GM21390 (cell line): ENCODE results near the gene HSBP1L1.

Experiments used
- ATAC-seq: cut with Tn5 transposase; IDR thresholded peaks from one replicate; pipeline ENCODE4 v1.9.1; 2021; ENCODE audit not compliant: unreplicated experiment

Gene HSBP1L1

GRCh38 chr18:79964330-79965118 lies at the start of gene HSBP1L1:
Gene HSBP1L1, plus strand, starts transcription at chr18:79964643. Its CDS starts 93 bp downstream, at chr18:79964736.
- ATAC-seq = peak; percentile 76

DNA sequence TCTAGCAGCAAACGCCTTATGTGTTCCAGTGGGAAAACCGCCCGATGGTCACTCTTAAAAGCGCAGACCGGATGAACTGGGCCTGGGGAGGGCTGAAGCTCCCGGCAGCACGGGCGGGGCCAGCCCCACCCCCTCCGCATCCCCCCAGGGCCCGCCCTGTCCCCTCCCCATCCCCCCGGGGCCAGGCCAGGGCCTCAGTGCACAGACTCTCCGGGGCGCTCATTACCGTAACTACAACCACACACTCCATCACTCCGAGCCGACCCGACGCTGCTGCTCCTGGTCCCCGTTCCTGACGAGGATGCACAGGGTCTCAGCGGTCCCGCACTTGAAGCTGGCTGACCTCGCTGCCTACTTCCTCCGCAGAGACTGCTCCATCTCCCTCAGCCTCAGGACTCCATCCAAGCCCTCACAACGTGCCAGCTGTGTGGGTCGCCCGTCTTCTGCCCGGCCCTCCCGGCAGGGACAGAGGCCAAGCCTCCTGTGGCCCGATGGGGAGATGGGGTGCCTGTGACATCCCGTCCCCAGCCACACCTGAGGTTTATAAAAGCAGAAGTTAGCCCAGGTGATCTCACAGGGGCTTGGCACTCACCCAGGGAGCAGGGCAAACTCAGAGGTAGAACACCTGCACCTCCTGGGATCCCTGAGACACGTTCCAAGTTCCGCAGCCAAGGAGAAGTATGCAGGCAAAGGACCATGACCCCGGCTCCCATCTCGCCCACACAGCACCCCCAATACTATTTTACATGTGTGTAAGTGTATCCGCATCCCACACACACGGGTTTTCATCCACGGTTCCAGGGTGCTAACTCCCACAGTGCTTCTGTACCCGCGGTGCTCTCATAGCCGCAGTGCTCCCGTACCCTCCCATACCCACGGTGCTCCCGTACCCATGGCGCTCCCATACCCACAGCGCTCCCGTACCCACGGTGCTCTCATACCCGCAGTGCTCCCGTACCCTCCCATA lies 49.0 kb upstream of the HSBP1L1 start:
- no peak for ATAC-seq

GRCh38 chr18:79916128-79916494 lies 48.3 kb upstream of the HSBP1L1 start:
- no peak for ATAC-seq

DNA sequence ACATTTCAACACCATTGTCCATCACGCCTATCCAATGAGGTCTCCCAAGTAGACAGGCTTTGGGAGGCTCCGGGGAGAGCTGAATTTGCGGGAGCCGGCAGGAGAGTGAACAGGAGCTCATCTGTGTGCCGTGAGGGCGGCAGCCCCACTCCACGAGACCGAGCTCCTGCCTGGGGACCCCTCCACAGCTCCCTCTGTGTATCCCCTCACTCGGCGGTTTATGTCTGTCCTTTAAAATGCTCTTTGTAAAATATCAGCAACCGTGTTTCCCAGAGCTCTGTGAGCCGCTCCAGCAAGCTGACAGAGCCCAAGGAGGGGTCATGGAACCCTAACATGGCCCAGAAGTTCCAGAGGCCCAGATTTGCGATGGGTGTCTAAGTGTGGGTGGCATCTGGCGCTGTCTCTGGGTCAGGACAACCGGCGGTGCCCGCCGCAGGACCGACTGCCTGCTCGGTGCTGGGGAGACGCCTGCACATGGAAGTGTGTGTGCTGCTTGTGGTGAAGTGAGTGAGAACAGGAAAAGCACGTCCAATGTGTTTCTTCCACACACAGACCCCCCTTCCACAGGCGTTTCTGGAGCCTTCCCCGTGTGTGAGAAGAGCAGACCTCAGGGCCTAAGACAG lies 47.8 kb upstream of the HSBP1L1 start:
- ATAC-seq = no peak

GRCh38 chr18:79917169-79917852 lies 47.1 kb upstream of the HSBP1L1 start:
- no peak for ATAC-seq

DNA sequence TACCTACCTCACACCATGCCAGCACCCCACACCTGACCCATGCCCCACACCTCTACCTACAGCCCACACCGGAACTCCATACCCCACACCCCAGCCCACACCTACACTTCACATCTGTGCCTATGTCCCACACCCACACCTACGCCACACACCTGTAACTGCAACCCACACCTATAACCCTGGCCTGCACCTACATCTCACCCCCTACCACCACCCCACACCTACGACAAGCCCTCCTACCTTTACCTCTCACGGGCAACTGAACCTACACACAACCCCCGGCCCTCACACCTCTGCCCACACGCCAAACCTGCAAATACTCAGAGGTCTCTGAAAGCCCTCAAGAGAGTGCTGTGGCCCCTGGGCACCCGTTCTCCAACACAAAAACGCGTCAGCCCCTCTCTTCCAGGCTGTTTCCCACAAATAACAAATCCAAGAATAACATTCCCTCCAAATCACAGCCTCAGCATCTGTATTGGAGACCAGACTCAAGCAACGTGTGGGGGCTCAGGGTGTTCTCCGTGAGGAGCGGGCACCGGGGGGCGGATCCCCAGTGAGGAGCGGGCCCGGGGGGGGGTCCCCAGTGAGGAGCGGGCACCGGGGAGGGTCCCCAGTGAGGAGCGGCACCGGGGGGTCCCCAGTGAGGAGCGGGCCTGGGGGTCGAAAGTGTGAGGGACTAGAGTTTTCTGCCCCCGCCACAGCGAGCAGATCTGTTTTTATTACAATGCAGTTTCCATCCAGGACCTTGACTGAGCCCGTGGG lies 46.4 kb upstream of the HSBP1L1 start:
- no peak for ATAC-seq

DNA sequence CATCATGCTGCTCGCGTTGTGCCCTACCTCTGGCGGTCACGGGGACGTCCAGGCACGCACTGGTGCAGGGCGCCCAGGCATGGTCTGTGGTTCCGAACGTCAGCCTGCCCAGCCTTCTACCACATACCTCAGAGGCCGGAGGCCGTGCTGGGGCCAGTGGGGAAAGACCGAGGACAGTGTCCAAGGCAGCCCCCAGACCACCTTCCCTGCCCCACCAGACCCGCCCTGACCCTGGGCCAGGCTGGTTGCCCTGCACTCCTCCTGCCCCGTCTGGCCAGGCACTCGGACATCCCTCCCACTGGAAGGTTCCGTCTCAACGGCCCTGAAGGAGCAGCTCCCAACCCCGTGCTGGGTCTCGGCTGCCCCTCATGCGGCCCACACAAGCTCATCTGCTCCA lies 45.8 kb upstream of the HSBP1L1 start:
- no peak for ATAC-seq

GRCh38 chr18:79919089-79919488 lies 45.4 kb upstream of the HSBP1L1 start:
- no peak for ATAC-seq

- ATAC-seq = no peak
Measured at GRCh38 chr18:79921984-79922965, 42.2 kb upstream of the HSBP1L1 start.

GRCh38 chr18:79922971-79923411 lies 41.5 kb upstream of the HSBP1L1 start:
- no peak for ATAC-seq

GRCh38 chr18:79923896-79924585 lies 40.4 kb upstream of the HSBP1L1 start:
- no peak for ATAC-seq

DNA sequence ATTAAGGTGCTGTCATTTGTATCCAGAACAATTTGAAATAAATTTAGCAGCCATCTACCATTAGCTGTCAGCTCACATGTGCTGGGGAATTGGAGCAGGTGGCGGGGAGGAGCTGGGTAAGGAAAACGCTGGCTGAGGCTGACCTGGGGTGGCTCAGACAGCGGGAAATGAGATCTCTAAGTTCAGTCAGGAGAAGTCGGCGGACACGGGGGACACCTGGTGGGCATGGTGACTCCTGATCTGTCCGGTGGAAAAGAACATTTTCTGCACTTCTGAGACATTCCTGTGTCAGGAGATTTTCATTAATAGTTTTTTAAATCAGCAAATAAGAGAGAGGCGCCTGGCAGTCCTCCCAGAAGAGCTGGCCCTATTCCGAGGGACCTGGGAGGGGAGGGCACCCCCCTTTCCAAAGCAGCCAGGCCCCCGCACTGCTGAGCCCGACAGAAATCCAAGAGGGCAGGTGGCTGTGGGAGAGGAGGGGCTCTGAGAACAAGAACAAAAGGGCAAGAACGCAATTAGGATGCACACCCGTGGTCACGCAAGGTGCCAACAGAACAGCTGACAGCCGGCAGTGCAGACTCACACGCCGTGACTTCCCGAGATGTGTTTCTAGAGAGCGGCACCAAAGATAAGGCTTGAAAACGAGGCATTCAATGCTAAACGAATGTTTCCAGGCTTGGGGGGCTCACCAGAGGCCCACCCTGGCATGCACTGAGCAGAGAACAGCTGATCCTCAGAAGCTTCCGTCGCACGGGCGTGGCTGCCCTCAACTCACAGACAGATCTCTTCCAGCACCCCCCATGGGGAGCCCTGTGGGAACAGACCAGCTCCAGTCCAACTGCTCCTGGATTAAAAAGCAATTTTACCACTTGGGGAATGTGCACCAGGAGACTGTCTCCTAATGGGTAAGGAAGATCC lies 39.4 kb upstream of the HSBP1L1 start:
- no peak for ATAC-seq

DNA sequence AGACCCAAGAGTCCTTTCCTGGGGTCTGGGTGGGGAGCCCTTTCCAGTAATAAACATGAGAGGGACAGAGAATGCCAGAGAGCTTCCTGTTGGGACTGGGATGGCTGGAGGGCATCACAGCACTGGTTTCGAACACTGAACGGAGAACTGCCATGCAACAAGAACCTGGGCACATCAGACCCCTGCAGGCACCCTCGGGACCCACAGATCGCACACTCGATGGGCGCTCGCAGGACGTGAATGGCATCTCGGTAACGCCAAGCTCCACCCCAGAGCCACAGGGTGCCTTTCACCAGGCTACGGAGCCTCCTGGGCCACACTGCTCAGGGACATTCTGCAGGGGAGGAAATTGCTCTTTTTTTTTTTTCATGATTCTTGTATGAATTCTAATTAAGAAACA lies 38.1 kb upstream of the HSBP1L1 start:
- ATAC-seq = no peak

- ATAC-seq = no peak
Measured at GRCh38 chr18:79926715-79927606, 37.5 kb upstream of the HSBP1L1 start.

DNA sequence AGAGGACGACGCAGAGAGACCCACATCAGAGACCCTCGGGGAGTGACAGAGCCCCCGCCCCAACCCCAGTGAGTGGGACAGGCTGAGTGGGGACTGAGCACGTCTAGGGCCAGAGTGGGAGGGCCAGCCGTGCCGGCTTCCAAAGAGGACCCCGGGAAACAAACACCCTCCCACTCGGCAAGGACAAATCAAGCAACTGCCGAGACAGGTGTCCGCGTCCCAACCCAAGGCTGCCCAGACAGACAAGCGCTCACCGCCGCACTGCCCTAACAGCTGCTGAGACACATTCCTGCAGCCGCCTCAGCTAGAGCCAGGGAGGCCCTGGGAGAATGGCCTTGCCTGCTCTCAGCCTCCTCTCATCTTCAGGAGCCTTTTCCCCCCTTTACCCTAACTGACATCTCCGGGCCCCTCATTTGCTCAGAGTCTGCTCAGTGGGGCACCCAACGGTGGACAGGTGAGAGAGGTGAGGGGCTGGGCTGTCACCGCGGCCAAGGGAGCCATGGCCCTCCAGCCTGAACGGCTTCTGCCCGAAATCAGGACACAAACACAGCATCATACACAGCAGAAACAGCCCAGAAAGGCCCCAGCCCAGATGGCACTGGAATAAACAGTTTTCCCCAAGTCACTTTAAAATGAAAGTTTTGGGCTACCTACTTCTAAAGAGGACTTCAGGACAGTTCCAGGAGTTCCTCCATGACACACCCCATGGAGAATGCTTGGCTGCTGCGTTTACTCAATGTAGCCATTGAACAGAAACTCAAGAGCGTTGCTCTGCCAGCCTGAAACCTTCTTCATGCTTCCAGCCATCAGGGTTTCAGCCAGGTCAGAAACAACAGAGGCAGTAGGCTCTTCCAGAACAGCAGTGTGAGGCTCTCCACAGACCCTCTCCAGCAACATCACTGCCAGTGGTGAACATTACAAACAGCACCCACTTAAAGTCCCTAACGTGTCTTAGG lies 36.6 kb upstream of the HSBP1L1 start:
- no peak for ATAC-seq
